GM20000 (cell line): ENCODE results near the gene CMPK1.
A peak's percentile ranks its signal among the peaks of the same experiment; 100 is the strongest.

ENCODE experiments used
- DNase-seq: peaks from one replicate; pipeline ENCODE4 v3.0.0; 2012; ENCODE audit warnings: low spot score
- CTCF ChIP-seq: IDR thresholded peaks from 2 replicates; pipeline ENCODE4 v1.5.1; 2012; ENCODE audit warnings: mild to moderate bottlenecking, control low read depth; ENCODE audit errors: extremely low read depth, missing control alignments

The CMPK1 gene

GRCh38 chr1:47386268-47386667, 52.7 kb downstream of the CMPK1 start:
- no peak for TF ChIP-seq CTCF
- no peak for DNase-seq

GRCh38 chr1:47388030-47388890, 54.7 kb downstream of the CMPK1 start:
- TF ChIP-seq CTCF: no peak
- DNase-seq: no peak

- peak; percentile 69 for DNase-seq
- peak; percentile 65 for TF ChIP-seq CTCF
Measured at GRCh38 chr1:47388891-47389238, 55.3 kb downstream of the CMPK1 start.

GRCh38 chr1:47389731-47390130, 56.1 kb downstream of the CMPK1 start:
- TF ChIP-seq CTCF: no peak
- DNase-seq: no peak

GRCh38 chr1:47390843-47391242, 57.3 kb downstream of the CMPK1 start:
- TF ChIP-seq CTCF: no peak
- no peak for DNase-seq

- DNase-seq: no peak
- TF ChIP-seq CTCF: no peak
Measured at GRCh38 chr1:47393141-47393540, 59.6 kb downstream of the CMPK1 start.

GRCh38 chr1:47395433-47395832, 61.8 kb downstream of the CMPK1 start:
- TF ChIP-seq CTCF: no peak
- no peak for DNase-seq
